T1000 (cell line): ENCODE data around the gene SOX5.

Experiments used
- DNase-seq: peaks from one replicate; lab custom pipeline; 2025; ENCODE audit warnings: mixed read lengths; lab: John Stamatoyannopoulos, UW

SOX5 gene

DNA sequence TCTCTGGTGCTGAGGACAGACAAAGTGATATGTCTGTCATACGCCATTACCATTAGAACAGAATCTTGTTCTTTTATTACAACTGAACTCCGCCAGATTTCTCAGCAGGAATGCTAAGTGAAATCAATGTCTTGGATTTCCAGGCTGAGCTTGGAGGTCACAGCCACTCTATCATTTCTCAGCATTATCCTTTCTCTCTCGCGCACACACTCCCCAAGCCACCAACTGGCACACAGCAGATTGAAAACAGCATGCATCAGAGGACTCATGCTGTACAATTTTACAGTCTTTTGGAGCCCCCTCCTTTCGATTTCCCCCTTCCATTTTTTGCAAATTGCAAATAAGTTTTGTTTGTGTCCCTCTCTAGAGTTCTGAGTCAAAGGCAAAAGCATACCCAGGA is 348.6 kb downstream of the SOX5 start:
- DNase-seq: no peak

DNA sequence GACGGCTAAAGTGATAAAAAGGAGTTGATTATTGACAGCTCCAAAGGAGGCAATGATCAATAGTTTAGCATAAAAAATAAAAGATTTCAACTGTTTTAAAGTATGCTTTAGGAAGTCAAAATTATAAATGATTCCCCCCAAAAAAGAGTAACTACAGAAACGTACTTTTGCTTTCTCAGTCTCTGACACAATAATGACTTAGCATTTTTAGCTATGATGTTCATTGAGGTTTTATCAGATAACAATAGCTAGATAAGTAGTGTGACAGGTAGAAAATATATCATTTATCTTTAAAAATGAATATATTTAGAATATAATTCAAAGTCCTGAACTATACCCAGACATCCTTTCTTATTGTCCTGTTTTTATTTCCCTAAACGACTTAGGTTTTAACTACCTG is 352.9 kb downstream of the SOX5 start:
- DNase-seq: no peak

- DNase-seq: no peak
Measured at GRCh38 chr12:23587833-23588559, 361.5 kb downstream of the SOX5 start.

DNA sequence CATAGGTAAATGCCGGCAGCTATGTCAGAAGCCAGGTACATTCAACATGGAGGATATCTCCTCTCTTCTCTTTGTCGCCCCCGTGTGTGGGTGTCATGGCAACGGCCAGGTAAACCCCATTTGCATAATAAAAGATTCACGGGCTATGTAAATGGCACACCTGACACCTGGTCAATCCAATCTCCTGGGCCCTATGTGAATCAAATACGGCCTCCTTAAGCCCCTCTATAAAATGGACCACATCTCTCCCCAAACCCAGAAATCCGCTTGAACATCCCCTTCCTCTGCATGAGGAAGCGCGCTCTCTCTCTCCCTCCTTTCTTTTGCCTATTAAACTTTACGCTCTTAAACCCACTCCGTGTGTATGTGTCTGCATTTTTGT is 363.7 kb downstream of the SOX5 start:
- no peak for DNase-seq

- no peak for DNase-seq
Measured at GRCh38 chr12:23585156-23585781, 364.2 kb downstream of the SOX5 start.

DNA sequence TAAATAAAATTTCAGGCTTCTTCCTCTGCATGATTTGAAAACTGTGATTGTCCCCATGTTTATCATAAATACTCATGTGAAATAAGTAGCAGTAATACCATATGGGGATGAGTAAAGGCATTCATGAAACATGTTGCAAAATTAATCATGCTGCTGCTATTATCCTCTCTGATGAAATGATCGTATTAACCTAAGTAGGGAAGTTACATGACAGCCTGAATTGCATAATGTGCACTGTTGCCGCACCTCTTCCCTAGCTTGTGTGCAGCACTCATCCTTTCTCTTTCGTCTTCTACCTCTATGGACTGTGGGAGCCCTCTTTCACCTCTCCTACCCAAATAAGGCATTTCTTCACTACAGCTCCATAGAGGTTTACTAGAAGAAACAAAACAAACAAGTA is 367.6 kb downstream of the SOX5 start:
- DNase-seq: no peak

- no peak for DNase-seq
Measured at GRCh38 chr12:23579257-23579656, 370.2 kb downstream of the SOX5 start.

- DNase-seq: no peak
Measured at GRCh38 chr12:23576372-23576771, 373.1 kb downstream of the SOX5 start.

- DNase-seq: no peak
Measured at GRCh38 chr12:23569356-23569755, 380.1 kb downstream of the SOX5 start.

DNA sequence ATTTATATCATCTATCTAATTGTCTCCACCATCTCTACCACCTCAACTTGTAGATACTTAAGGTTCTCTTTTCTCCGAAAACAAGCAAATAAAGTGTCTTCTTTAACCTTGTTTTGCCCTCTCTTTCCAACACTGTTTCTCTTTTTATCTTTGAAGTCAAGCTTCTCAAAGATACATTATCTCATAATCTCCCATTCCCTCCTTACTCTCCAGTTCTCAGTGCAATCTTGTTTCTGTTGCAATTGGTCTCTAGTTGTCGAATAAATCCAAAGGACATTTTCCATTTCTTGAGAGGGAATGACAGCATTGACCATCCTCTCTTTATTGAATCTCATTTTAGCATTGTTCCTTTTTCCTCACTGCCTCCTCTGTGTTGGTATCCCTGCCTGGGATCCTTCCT is 383.3 kb downstream of the SOX5 start:
- DNase-seq: no peak

DNA sequence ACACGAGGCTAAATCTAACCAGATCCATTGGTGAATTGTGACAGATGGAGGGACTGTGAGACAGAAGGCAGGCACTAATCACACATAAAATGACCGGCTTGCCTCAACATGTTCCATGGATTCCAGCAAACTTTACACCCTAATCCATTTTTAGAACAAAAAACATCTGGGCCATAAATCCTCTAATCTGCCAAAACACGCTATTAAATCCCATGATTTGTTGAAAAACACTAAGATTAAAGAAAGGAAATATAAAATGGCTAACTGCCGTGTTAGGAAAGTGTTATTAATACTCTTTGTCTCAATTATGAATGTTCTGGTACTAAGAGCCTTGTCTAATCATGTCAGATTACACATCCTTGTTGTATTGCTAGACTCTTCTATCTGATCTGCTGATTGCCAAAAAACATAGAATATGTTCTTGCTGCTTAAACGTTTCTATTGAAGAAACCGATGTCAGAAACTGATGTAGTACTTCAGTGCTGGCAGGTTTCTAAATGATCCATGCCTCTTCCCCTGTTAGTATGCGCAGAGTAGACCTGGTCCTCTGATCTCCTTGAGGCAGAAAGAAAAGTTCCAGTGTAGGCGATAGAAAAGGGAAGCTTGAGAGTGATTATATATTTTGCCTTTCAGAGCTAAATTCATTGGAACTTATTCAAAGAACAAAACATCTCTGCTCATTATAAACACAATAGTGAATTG is 384.9 kb downstream of the SOX5 start:
- DNase-seq: no peak

DNA sequence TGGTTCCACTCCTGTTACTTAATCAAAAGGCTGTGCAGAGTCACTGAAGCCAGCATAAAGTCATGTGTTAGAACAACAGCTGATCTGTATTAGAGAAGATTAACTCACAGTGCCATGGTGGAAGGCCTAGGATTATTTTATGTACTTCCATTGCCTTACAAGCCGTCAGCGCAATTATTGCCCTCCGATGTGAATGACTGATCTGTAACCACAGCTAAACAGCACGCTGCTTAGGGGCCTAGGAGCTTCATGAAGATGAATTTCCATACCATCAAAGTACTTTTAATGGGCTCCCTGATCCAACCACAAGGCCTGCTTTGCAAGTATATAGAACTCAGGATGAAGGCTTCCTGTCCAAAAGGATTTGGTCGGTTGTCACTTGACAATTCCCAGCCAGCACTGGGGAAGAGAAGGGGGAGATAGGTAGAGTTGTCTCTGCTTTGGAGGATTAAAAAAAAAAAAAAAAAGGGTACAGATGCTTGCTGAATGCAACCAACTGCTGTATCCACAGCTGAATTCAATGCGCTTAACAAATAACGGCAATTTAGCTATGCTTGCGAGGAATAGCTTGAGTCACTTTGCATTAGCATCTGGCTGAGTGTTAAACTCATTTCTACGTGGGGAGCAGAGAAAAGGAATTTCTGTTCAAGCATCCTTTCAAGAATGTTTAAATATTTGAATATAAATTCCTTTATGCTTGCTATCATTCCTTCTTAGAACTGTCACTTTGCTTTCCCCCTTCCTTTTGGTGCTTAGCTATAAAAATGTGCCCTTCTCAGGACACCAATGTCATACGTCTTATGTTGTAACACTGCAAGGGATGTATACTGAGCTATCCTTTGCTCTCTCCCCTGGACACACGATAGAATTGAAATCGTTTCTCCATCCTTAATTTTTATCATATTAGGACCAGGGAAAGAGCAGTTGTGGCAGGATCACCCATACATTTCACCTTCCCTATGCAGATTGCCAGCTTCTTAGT is 387.8 kb downstream of the SOX5 start:
- DNase-seq: no peak

GRCh38 chr12:23560611-23561010 is 388.9 kb downstream of the SOX5 start:
- no peak for DNase-seq

GRCh38 chr12:23559268-23559753 is 390.2 kb downstream of the SOX5 start:
- DNase-seq: no peak

DNA sequence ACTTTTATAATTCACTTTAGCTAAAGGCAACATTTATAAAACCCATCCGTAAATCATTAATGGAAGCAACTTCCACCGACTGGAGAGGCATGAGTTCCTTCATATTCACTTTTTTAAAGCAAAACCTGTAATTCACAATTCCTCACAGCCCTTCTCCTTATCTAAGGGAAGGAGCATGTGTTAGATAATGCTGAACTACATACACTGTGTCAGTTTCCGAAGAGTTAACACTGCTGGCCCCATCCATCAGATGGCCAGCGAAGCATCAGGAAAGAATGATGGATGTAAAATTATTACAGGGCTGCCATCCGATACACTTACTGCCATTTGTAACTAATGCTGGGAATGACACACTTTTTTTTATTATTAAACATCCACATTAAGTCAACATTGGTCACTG is 392.8 kb downstream of the SOX5 start:
- DNase-seq: no peak

GRCh38 chr12:23555825-23556207 is 393.7 kb downstream of the SOX5 start:
- no peak for DNase-seq

- DNase-seq: no peak
Measured at GRCh38 chr12:23555180-23555824, 394.2 kb downstream of the SOX5 start.

- DNase-seq: no peak
Measured at GRCh38 chr12:23552417-23552816, 397.1 kb downstream of the SOX5 start.

- no peak for DNase-seq
Measured at GRCh38 chr12:23550753-23551152, 398.7 kb downstream of the SOX5 start.

GRCh38 chr12:23548742-23549141 is 400.7 kb downstream of the SOX5 start:
- DNase-seq: no peak

DNA sequence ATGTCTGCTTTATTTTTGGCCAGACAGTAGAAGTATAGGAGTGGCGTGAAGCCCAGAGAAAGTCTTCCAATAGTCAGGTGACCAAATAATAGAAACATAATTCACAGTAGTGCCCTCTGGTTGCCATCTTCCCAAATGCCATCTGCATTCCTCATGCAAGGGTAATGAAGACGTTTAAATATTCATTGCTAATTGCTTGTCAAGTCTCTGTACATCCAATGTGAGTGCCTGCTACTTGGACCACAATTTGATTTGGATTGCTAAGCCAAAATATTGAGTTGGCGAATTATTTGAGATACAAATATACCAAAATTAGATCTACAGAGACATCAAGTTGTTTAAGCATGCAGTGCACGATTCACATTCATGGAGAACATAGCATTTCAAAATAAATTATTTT is 402.7 kb downstream of the SOX5 start:
- no peak for DNase-seq
